Effector memory CD4-positive, alpha-beta T cell (primary cell): ENCODE results near the gene CDC42EP3.
A peak's percentile ranks its signal among the peaks of the same experiment; 100 is the strongest.

ENCODE experiments used
- DNase-seq, 3 donors: peaks; one replicate each; pipeline ENCODE4 v3.0.0-alpha.2; 2020
- H3K27ac ChIP-seq: 2 replicates; pipeline ENCODE4 v1.7.0; 2013; ENCODE audit warnings: mild to moderate bottlenecking, low read length, moderate library complexity; ENCODE audit not compliant: insufficient read depth, poor library complexity, severe bottlenecking
- H3K27me3 ChIP-seq: replicated peaks from 2 replicates; pipeline ENCODE4 v1.7.0; 2013; ENCODE audit warnings: mild to moderate bottlenecking, low read length; ENCODE audit not compliant: insufficient read depth, control insufficient read depth, poor library complexity, severe bottlenecking
- H3K36me3 ChIP-seq: 2 replicates; pipeline ENCODE4 v1.7.0; 2013; ENCODE audit warnings: mild to moderate bottlenecking, low read length, moderate library complexity; ENCODE audit not compliant: control insufficient read depth, insufficient read depth
- H3K4me1 ChIP-seq: 2 replicates; pipeline ENCODE4 v1.7.0; 2013; ENCODE audit warnings: low read length, mild to moderate bottlenecking; ENCODE audit not compliant: control insufficient read depth, insufficient read depth, poor library complexity, severe bottlenecking
- H3K4me3 ChIP-seq: 2 replicates; pipeline ENCODE4 v1.7.0; 2013; ENCODE audit warnings: low read length, low read depth, mild to moderate bottlenecking; ENCODE audit not compliant: insufficient read depth, poor library complexity, severe bottlenecking
- H3K9me3 ChIP-seq: 2 replicates; pipeline ENCODE4 v1.7.0; 2013; ENCODE audit warnings: mild to moderate bottlenecking, low read length, moderate library complexity; ENCODE audit not compliant: control insufficient read depth

CDC42EP3 gene

DNA sequence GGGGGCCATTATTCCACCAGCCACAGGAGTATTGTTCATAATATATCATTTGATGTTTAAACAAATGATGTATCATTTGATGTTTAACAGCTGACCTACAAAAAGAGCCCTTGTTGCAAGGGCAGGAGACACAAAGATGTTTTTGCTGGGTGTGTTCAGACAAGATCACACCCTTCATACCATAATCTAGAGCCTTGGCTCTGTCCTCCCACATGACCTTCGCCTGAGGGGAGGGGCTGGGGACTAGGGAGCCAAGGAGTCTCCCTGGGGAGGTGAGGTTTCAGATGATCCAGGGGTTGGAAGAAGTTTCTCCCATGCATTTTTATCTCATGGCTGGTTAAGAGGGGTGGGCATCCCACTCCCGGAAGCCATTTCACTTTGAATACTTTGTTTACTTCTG is 33.5 kb downstream of the CDC42EP3 start:
- peaks cover 36% of the 10 kb centered on the region for H3K4me1 ChIP-seq
- no peaks in the 10 kb centered on the region for H3K9me3 ChIP-seq
- peaks cover 3% of the 10 kb centered on the region for H3K36me3 ChIP-seq
- no peak overlapping the region for H3K27ac ChIP-seq
- no peaks in the 10 kb centered on the region for H3K27me3 ChIP-seq
- DNase-seq, result no peak
- H3K4me3 ChIP-seq, result no peak overlapping the region

DNA sequence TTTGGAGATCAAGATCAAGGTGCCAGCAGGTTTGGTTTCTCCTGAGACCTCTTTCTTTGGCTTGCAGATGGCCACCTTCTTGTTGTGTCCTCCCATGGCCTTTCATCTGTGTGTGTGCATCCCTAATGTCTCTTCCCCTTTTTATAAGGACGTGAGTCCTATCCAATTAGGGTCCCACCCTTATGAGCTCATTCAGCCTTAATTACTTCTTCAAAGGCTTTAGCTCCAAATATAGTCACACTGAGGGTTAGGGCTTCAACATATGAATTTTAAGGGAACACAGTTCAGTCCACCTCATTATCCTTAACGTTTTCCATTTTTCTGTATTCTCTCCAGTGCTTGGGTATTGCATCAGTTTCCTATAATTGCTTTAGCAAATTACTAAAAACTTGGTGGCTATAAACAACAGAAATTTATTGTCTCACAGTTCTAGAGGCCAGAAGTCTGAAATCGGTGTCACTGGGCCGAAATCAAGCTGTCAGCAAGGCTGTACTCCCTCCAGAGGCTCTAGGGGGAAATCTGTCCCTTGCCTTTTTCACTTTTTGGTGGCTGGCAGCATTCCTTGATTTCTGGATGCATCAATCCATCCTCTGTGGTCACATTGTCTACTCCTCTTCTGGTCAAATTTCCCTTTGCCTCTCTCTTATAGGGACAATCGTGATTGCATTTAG is 34.1 kb downstream of the CDC42EP3 start:
- no peaks in the 10 kb centered on the region for H3K27me3 ChIP-seq
- no peak overlapping the region for H3K27ac ChIP-seq
- no peaks in the 10 kb centered on the region for H3K9me3 ChIP-seq
- DNase-seq, result no peak
- no peak overlapping the region for H3K4me3 ChIP-seq
- H3K36me3 ChIP-seq, result peaks cover 3% of the 10 kb centered on the region
- H3K4me1 ChIP-seq, result peaks cover 38% of the 10 kb centered on the region

DNA sequence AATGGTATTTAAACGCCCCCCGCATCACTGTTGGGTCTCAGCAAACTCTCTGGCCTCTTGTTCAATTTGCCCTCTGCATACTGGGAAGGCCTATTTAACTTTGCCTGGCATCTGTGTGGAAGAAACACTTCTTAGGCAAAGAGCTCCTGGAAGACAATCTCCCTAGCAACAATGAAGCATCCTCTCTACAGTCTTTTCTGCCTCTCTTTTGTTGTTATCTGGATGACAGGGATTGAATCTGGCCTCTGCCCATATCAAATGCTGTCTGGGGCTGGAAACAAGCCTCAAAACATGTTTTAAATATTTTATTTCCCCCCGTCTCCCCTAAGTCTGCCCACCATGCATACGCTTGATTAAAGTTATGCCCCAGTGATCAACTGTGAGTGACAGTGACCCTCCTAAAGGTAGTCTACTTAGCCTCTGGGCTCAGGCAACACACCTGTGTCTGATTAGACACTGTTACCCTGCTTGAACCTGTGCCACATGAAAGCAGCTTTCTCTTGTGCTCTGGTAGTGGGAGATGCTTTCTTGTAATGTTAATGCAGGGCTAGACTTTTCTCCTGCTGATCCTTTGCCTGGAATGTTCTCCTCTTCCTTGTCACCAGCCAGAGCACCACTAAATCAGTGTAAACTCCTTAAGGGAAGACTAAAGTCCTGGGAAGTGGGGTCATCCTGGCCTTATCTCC is 34.9 kb downstream of the CDC42EP3 start:
- Histone ChIP-seq H3K9me3 (no peaks in the 10 kb centered on the region), H3K4me1 (peaks cover 38% of the 10 kb centered on the region), H3K4me3 (no peak overlapping the region)

DNA sequence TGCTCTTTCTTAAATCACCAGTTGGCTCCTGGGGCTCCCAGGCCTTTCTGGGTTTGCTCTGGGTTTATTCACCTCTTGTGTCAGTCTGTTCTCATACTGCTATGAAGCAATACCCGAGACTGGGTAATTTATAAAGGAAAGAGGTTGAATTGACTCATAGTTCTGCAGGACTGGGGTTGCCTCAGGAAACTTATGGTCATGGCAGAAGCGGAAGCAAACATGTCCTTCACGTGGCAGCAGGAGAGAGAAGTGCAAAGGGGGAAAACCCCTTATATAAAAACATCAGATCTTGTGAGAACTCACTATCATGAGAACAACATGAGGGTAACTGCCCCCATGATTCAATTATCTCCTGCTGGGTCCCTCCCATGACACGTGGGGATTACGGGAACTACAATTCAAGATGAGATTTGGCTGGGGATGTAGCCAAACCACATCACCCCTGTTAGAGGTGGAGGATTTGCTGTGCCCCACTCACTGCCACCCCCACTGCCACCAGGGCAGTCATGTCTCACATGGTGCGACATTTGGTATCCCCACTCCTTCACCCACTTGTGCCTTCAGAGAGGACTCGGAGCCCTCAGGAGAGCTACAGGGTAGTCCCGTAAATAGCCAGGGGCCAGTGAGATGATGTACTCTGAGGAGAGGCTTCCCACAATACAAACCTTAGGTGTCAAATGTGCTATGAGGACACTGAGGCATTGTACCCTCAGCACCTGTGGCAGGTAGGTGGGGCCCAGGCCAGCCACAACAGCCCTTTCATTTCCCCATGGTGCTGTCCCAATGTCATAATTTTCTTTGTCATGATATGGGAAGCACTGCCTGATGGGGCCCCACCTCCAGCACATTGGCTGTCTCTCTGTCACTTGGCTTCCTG is 35.7 kb downstream of the CDC42EP3 start:
- Histone ChIP-seq H3K27me3 (no peaks in the 10 kb centered on the region), H3K27ac (peak overlapping the region; percentile 70), H3K9me3 (no peaks in the 10 kb centered on the region), H3K4me1 (peaks cover 38% of the 10 kb centered on the region), H3K4me3 (no peak overlapping the region), H3K36me3 (no peaks in the 10 kb centered on the region)
- DNase-seq, result peak; percentile 61 to 70 (median 68)

More for the DNA sequence above, 34.9 kb downstream of the CDC42EP3 start:
- Histone ChIP-seq H3K36me3 (peaks cover 3% of the 10 kb centered on the region), H3K27me3 (no peaks in the 10 kb centered on the region), H3K27ac (peak overlapping the region; percentile 56)
- DNase-seq, result no peak

- no peaks in the 10 kb centered on the region for H3K36me3 ChIP-seq
- no peak for DNase-seq
- peak overlapping the region; percentile 70 for H3K27ac ChIP-seq
- H3K9me3 ChIP-seq, result no peaks in the 10 kb centered on the region
- no peaks in the 10 kb centered on the region for H3K27me3 ChIP-seq
- no peak overlapping the region for H3K4me3 ChIP-seq
- H3K4me1 ChIP-seq, result peaks cover 38% of the 10 kb centered on the region
These were observed 36.4 kb downstream of the CDC42EP3 start for GRCh38 chr2:37634914-37635503.

- no peaks in the 10 kb centered on the region for H3K9me3 ChIP-seq
- H3K4me1 ChIP-seq, result peaks cover 38% of the 10 kb centered on the region
- no peak for DNase-seq
- H3K27me3 ChIP-seq, result no peaks in the 10 kb centered on the region
- peak overlapping the region; percentile 70 for H3K27ac ChIP-seq
- no peaks in the 10 kb centered on the region for H3K36me3 ChIP-seq
- no peak overlapping the region for H3K4me3 ChIP-seq
These were observed 37.6 kb downstream of the CDC42EP3 start for GRCh38 chr2:37633845-37634244.

GRCh38 chr2:37633234-37633633 is 38.2 kb downstream of the CDC42EP3 start:
- H3K27me3 ChIP-seq, result no peaks in the 10 kb centered on the region
- no peaks in the 10 kb centered on the region for H3K9me3 ChIP-seq
- peaks cover 38% of the 10 kb centered on the region for H3K4me1 ChIP-seq
- no peak for DNase-seq
- H3K4me3 ChIP-seq, result no peak overlapping the region
- H3K27ac ChIP-seq, result no peak overlapping the region
- H3K36me3 ChIP-seq, result no peaks in the 10 kb centered on the region

DNA sequence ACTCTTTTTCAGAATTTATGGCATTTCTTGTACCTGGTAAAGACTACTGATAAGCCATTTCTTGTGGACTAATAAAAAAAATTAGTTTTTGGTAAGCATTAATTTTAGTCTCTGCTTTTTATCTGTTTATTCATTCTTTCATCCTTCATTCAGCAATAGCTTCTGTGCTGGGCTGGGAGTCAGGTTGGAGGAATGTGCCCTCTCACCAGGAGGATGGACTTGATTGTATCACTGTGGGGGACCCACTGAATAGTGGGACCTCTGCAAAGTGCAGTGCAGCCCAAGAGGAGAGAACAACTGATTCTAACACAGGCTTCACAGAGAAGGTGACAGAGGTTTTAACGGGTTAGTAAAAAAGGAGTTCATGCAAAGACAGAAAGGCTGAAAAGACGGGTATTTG is 39.1 kb downstream of the CDC42EP3 start:
- Histone ChIP-seq H3K4me1 (peaks cover 38% of the 10 kb centered on the region), H3K36me3 (no peaks in the 10 kb centered on the region), H3K27ac (no peak overlapping the region), H3K9me3 (no peaks in the 10 kb centered on the region), H3K4me3 (no peak overlapping the region), H3K27me3 (no peaks in the 10 kb centered on the region)
- no peak for DNase-seq

DNA sequence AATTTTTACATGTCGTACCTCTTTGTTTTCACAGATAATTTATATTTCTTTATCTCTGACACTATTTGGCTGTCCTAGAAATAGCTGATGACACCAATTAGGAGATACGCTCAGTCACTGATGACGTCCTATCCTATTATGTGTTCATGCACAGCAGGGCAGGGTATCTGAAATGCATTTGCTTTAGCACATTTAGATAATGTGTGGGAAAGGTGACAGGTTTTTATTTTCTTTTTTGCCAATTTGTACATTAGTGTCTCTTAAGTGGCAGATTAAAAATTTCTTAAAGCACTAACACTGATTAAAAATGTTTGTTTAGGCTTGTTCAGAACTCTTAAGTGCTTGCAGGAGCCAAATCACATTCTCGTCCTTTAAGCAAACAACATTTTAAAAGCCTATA is 39.7 kb downstream of the CDC42EP3 start:
- peaks cover 42% of the 10 kb centered on the region for H3K4me1 ChIP-seq

More for the DNA sequence above, 39.7 kb downstream of the CDC42EP3 start:
- Histone ChIP-seq H3K27ac (no peak overlapping the region), H3K4me3 (no peak overlapping the region), H3K9me3 (no peaks in the 10 kb centered on the region), H3K27me3 (no peaks in the 10 kb centered on the region), H3K36me3 (no peaks in the 10 kb centered on the region)
- no peak for DNase-seq
